ENCODE results near the gene CCDC70. TPM values are rescaled to one million over a fixed set of nuclear protein-coding genes. Genes with fewer than 3 reads are reported as not detected.

The CCDC70 gene
- not detected in 2 replicates for total RNA-seq

GRCh38 chr13:51861723-51862300, at the start of gene CCDC70:
Gene CCDC70 (plus strand): TSS chr13:51861969. CDS start chr13:51865412, 3,443 bp downstream.

DNA sequence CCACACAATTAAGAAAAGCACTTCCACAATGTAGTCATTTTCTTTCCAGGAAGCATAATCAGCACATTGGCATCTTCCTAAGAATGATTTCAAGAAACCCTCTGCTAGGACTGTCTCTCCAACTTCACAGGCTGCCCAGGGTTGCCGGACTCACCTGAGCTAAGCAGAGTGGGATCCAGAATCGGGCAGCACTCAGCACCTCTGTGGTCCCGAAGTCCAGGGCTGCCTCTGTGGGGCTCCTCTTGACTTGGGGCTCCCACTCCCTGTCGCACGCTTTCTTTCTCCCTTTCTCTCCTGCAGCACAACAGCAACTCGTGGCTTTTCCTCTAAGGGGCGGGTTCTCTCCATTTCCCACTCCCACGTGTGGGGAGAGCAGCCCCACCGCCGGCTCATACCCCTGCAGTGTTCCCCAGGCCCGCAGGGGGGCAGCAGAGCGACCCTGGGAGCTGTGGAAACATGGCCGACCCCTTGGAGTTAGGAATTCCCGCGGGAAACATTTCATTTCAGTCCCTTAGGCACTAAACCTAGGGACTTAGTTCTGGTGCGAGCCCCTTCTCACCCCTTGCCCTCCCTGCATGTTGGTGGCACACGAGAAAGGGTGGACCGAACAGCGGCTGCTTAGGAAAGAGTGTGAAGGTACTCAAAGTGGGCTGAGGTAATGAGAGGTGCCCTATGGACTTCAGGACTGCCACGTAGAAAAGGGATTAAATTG, 16.8 kb upstream of the CCDC70 start, which contains the start of gene TMEM272:
TMEM272 (minus strand) TSS at position 316 of the 712 bp plus-strand sequence. CDS start 6,647 bp downstream, outside the sequence.

Other genes with a start within 250 kb of the CCDC70 start
- gene DHRS12, start 57.8 kb upstream of the CCDC70 start, total RNA-seq: 2.4 and 3.0 TPM in 2 replicates
- gene TMEM272, start 16.8 kb upstream of the CCDC70 start, total RNA-seq: not detected in 2 replicates
- 2.3 and 4.1 TPM in 2 replicates for gene ATP7B, start 149.5 kb downstream of the CCDC70 start, total RNA-seq
- gene ALG11, start 150.4 kb downstream of the CCDC70 start, total RNA-seq: 32.5 and 37.7 TPM in 2 replicates
- 14.8 and 20.6 TPM in 2 replicates for gene UTP14C, start 162.7 kb downstream of the CCDC70 start, total RNA-seq

Measured in uterine smooth muscle cell (primary cell).